Measurements from ENCODE around the gene CCL14. TPM values are rescaled to one million over a fixed set of nuclear protein-coding genes. Genes with fewer than 3 reads are reported as not detected.

Gene CCL14
- total RNA-seq, 6 experiments from 2014 or later = not detected

GRCh38 chr17:35953720-35954119 lies 32.8 kb downstream of the CCL14 start:
- peaks cover 8% of the 10 kb centered on the region for H3K27me3 Mint-ChIP-seq (ENCODE audit: insufficient read depth)
- H3K27ac Mint-ChIP-seq = no peak overlapping the region
- H3K4me3 Mint-ChIP-seq = no peak overlapping the region
- TF ChIP-seq CTCF (IDR thresholded peaks at IDR 0.05) = no peak
- no peaks in the 10 kb centered on the region for H3K9me3 Mint-ChIP-seq
- DNase-seq = no peak
- no peaks in the 10 kb centered on the region for H3K4me1 Mint-ChIP-seq (ENCODE audit: low read depth)
- H3K36me3 Mint-ChIP-seq (ENCODE audit: low read depth) = no peaks in the 10 kb centered on the region

GRCh38 chr17:35949401-35949800 lies 37.1 kb downstream of the CCL14 start:
- no peak for TF ChIP-seq CTCF (IDR thresholded peaks at IDR 0.05)
- DNase-seq = no peak
- peaks cover under 1% of the 10 kb centered on the region; the same call in 1 of the 2 replicates for H3K4me1 Mint-ChIP-seq (ENCODE audit: low read depth)
- no peak overlapping the region for H3K27ac Mint-ChIP-seq
- H3K27me3 Mint-ChIP-seq (ENCODE audit: insufficient read depth) = peaks cover 6% of the 10 kb centered on the region
- H3K4me3 Mint-ChIP-seq = no peak overlapping the region
- no peaks in the 10 kb centered on the region for H3K36me3 Mint-ChIP-seq (ENCODE audit: low read depth)
- H3K9me3 Mint-ChIP-seq = no peaks in the 10 kb centered on the region

- Mint-ChIP-seq H3K27me3 (ENCODE audit: insufficient read depth) (peaks cover 8% of the 10 kb centered on the region), H3K9me3 (no peaks in the 10 kb centered on the region), H3K27ac (no peak overlapping the region), H3K36me3 (ENCODE audit: low read depth) (no peaks in the 10 kb centered on the region), H3K4me3 (no peak overlapping the region), H3K4me1 (ENCODE audit: low read depth) (peaks cover 4% of the 10 kb centered on the region; the same call in 1 of the 2 replicates)
- DNase-seq = no peak
- TF ChIP-seq CTCF (IDR thresholded peaks at IDR 0.05) = 0 out of 2 replicates have a peak, but pooled peaks have one; percentile 8
Observed at GRCh38 chr17:35948092-35948491, 38.4 kb downstream of the CCL14 start.

- Mint-ChIP-seq H3K4me3 (peak overlapping the region; percentile 67), H3K27ac (no peak overlapping the region), H3K9me3 (no peaks in the 10 kb centered on the region), H3K27me3 (ENCODE audit: insufficient read depth) (peaks cover 12% of the 10 kb centered on the region), H3K4me1 (ENCODE audit: low read depth) (peaks cover 4% of the 10 kb centered on the region; the same call in 1 of the 2 replicates), H3K36me3 (ENCODE audit: low read depth) (no peaks in the 10 kb centered on the region)
- peak; percentile 73 for TF ChIP-seq CTCF (IDR thresholded peaks at IDR 0.05)
- DNase-seq = peak; percentile 21
Observed at GRCh38 chr17:35947156-35947585, 39.4 kb downstream of the CCL14 start.

GRCh38 chr17:35944151-35944550 lies 42.4 kb downstream of the CCL14 start:
- H3K36me3 Mint-ChIP-seq (ENCODE audit: low read depth) = no peaks in the 10 kb centered on the region
- H3K4me3 Mint-ChIP-seq = no peak overlapping the region

More at GRCh38 chr17:35944151-35944550, 42.4 kb downstream of the CCL14 start:
- Mint-ChIP-seq H3K9me3 (no peaks in the 10 kb centered on the region), H3K27me3 (ENCODE audit: insufficient read depth) (peaks cover 12% of the 10 kb centered on the region), H3K4me1 (ENCODE audit: low read depth) (peaks cover 4% of the 10 kb centered on the region; the same call in 1 of the 2 replicates), H3K27ac (no peak overlapping the region)
- DNase-seq = no peak
- TF ChIP-seq CTCF (IDR thresholded peaks at IDR 0.05) = no peak

All from HFFc6 (cell line).